IMR-90 (cell line): ENCODE measurements around the gene PRSS16. TPM values are rescaled to one million over a fixed set of nuclear protein-coding genes. Genes with fewer than 3 reads are reported as not detected.
A peak's percentile ranks its signal among the peaks of the same experiment; 100 is the strongest.

ENCODE experiments used
- ATAC-seq: fragments of 200-7000 bp; cut with Tn5 transposase; 2 replicates; pipeline ENCODE4 v1.9.1; 2020; ENCODE audit warnings: low read depth, mild to moderate bottlenecking, moderate library complexity
- BruUV-seq: library from RNA; stranded (reverse); fragments of 400-500 nt; replicated peaks from 2 replicates; lab custom pipeline; 2021; lab: Mats Ljungman, UMichigan
- CTCF ChIA-PET: fragments of 300-600 bp; formaldehyde crosslinking; extraction: SDS; loops from one replicate; lab custom pipeline; 2021; ENCODE audit warnings: antibody characterized with exemption; lab: Yijun Ruan, JAX
- POLR2A ChIA-PET: fragments of 300-600 bp; sonication (Branson Sonifier 250); formaldehyde crosslinking; loops from one replicate; lab custom pipeline; 2022; ENCODE audit warnings: antibody characterized with exemption; ENCODE audit not compliant: unreplicated experiment; lab: Charles Lee
- DNase-seq: peaks from one replicate; pipeline ENCODE4 v3.0.0; 2013
- H2AFZ ChIP-seq: replicated peaks from 2 replicates; pipeline ENCODE3; 2013; ENCODE audit warnings: low read length, mild to moderate bottlenecking; ENCODE audit not compliant: poor library complexity
- H2AK5ac ChIP-seq: 2 replicates; pipeline ENCODE4 v1.6.1; 2013; ENCODE audit warnings: low read depth, low read length, inconsistent platforms
- H2AK9ac ChIP-seq: replicated peaks from 2 replicates; pipeline ENCODE3; 2013; ENCODE audit warnings: mild to moderate bottlenecking, low read depth, low read length, moderate library complexity; ENCODE audit not compliant: poor library complexity
- H2BK120ac ChIP-seq: 2 replicates; pipeline ENCODE4 v1.6.1; 2013; ENCODE audit warnings: low read depth, low read length, inconsistent platforms
- H2BK15ac ChIP-seq: 3 replicates; pipeline ENCODE4 v1.6.1; 2013; ENCODE audit warnings: low read depth, low read length, inconsistent platforms
- H2BK20ac ChIP-seq: 2 replicates; pipeline ENCODE4 v1.6.1; 2013; ENCODE audit warnings: low read depth, mild to moderate bottlenecking, inconsistent platforms, low read length, moderate library complexity
- H2BK5ac ChIP-seq: 2 replicates; pipeline ENCODE4 v1.6.1; 2013; ENCODE audit warnings: mild to moderate bottlenecking, low read depth, low read length, inconsistent platforms; ENCODE audit not compliant: poor library complexity, severe bottlenecking
- H3K14ac ChIP-seq: replicated peaks from 2 replicates; pipeline ENCODE4 v1.6.1; 2013; ENCODE audit warnings: low read depth, low read length, inconsistent platforms
- H3K18ac ChIP-seq: 2 replicates; pipeline ENCODE4 v1.6.1; 2013; ENCODE audit warnings: low read depth, low read length, control low read depth
- H3K23ac ChIP-seq: 2 replicates; pipeline ENCODE4 v1.6.1; 2013; ENCODE audit warnings: low read depth, low read length, inconsistent platforms
- H3K27ac ChIP-seq: 2 replicates; pipeline ENCODE4 v1.5.1; 2013; ENCODE audit warnings: mild to moderate bottlenecking, control low read depth, low read length; ENCODE audit not compliant: insufficient read depth
- H3K27me3 ChIP-seq: 2 replicates; pipeline ENCODE4 v1.6.1; 2013; ENCODE audit warnings: low read length; ENCODE audit not compliant: control insufficient read depth, insufficient read depth
- H3K36me3 ChIP-seq: 2 replicates; pipeline ENCODE4 v1.6.1; 2013; ENCODE audit warnings: low read length, mixed read lengths; ENCODE audit not compliant: control insufficient read depth, insufficient read depth
- H3K4ac ChIP-seq: 2 replicates; pipeline ENCODE4 v1.6.1; 2013; ENCODE audit warnings: low read depth, low read length, inconsistent platforms
- H3K4me1 ChIP-seq: 2 replicates; pipeline ENCODE4 v1.6.1; 2013; ENCODE audit warnings: low read length, mixed read lengths; ENCODE audit not compliant: control insufficient read depth, insufficient read depth
- H3K4me2 ChIP-seq: 2 replicates; pipeline ENCODE4 v1.6.1; 2013; ENCODE audit warnings: low read depth, mild to moderate bottlenecking, control low read depth, low read length, moderate library complexity
- H3K4me3 ChIP-seq: 2 replicates; pipeline ENCODE4 v1.5.1; 2013; ENCODE audit warnings: low read depth, mild to moderate bottlenecking, control low read depth, low read length, moderate library complexity; ENCODE audit not compliant: insufficient read depth
- H3K56ac ChIP-seq: 2 replicates; pipeline ENCODE4 v1.6.1; 2013; ENCODE audit warnings: low read length, inconsistent platforms; ENCODE audit not compliant: insufficient read depth; ENCODE audit errors: extremely low read depth
- H3K79me1 ChIP-seq, 2 experiments: 2 replicates each; pipeline ENCODE4 v1.6.1; 2013; ENCODE audit warnings: low read length in 2 of 2, inconsistent platforms in 1 of 2, low read depth in 1 of 2
- H3K9ac ChIP-seq: 2 replicates; pipeline ENCODE4 v1.6.1; 2013; ENCODE audit warnings: low read depth, low read length, control low read depth
- H3K9me1 ChIP-seq: 2 replicates; pipeline ENCODE4 v1.6.1; 2013; ENCODE audit warnings: low read length, inconsistent platforms; ENCODE audit not compliant: insufficient read depth
- H3K9me3 ChIP-seq: 2 replicates; pipeline ENCODE4 v1.6.1; 2013; ENCODE audit warnings: low read length; ENCODE audit not compliant: control insufficient read depth, insufficient read depth
- H4K20me1 ChIP-seq: 2 replicates; pipeline ENCODE4 v1.6.1; 2013; ENCODE audit warnings: low read length, inconsistent platforms; ENCODE audit not compliant: insufficient read depth
- H4K5ac ChIP-seq: 2 replicates; pipeline ENCODE4 v1.6.1; 2013; ENCODE audit warnings: mild to moderate bottlenecking, low read depth, low read length, control low read depth
- H4K8ac ChIP-seq, 2 experiments: 2 replicates each; pipeline ENCODE4 v1.6.1; 2013; ENCODE audit warnings: low read depth in 2 of 2, low read length in 2 of 2, control low read depth in 1 of 2, inconsistent platforms in 1 of 2
- H4K91ac ChIP-seq: 2 replicates; pipeline ENCODE4 v1.6.1; 2013; ENCODE audit warnings: low read depth, low read length, inconsistent platforms; ENCODE audit not compliant: insufficient read depth
- BHLHE40 ChIP-seq: fragments of 150-350 bp; IDR thresholded peaks from 2 replicates; pipeline ENCODE4 v1.6.1; 2016; ENCODE audit warnings: mild to moderate bottlenecking, low read depth, low read length
- CEBPB ChIP-seq: IDR thresholded peaks from 2 replicates; pipeline ENCODE4 v1.6.1; 2012; ENCODE audit warnings: low read depth, low read length, improper control_type of control experiment
- CHD1 ChIP-seq: IDR thresholded peaks from 2 replicates; pipeline ENCODE4 v1.6.1; 2012; ENCODE audit warnings: low read depth, low read length, improper control_type of control experiment
- FOS ChIP-seq: fragments of 150-350 bp; IDR thresholded peaks from 2 replicates; pipeline ENCODE4 v1.6.1; 2016; ENCODE audit warnings: low read depth, low read length
- MAZ ChIP-seq: IDR thresholded peaks from 2 replicates; pipeline ENCODE4 v1.6.1; 2012; ENCODE audit warnings: low read depth, mild to moderate bottlenecking, low read length, improper control_type of control experiment, moderate library complexity, borderline replicate concordance
- SMC3 ChIP-seq: fragments of 150-350 bp; IDR thresholded peaks from 2 replicates; pipeline ENCODE4 v1.6.1; 2016; ENCODE audit warnings: low read depth, mild to moderate bottlenecking, antibody characterized with exemption, low read length, moderate library complexity
- WGBS, 2 experiments: methylation state at CpG; one replicate each; pipeline versions ENCODE4 v1.1.5 to v1.1.7; 2013; ENCODE audit warnings: missing lambda C conversion rate in 2 of 2; ENCODE audit not compliant: insufficient read length in 1 of 2; ENCODE audit errors: extremely low coverage in 2 of 2; 5-methylcytosine and 5-hydroxymethylcytosine counted together
- dilution Hi-C: fragments of 300-500 bp; cut with HindIII; formaldehyde crosslinking; loops from one replicate; pipeline ENCODE4 v1.14.3; 2018; ENCODE audit warnings: low sequenced_read_pairs; ENCODE audit not compliant: unreplicated experiment
- in situ Hi-C: fragments of 300-500 bp; cut with MboI; formaldehyde crosslinking; loops from 3 replicates; pipeline ENCODE4 v1.14.3; 2019; ENCODE audit warnings: low sequenced_read_pairs, inconsistent platforms, mixed read lengths
- intact Hi-C: fragments of 100-400 bp; cut with micrococcal nuclease; formaldehyde crosslinking; loops from 2 replicates; pipeline ENCODE4 v1.10.0; 2022
- polyA plus RNA-seq, 3 experiments: library from polyadenylated mRNA; depleted of rRNA; stranded (reverse); fragments of >200 nt; gene quantifications; 2 replicates each; pipeline ENCODE4 v1.2.3, GENCODE V29; 2012; ENCODE audit warnings: low replicate concordance in 1 of 3
- total RNA-seq: library from RNA; depleted of rRNA; stranded (reverse); fragments of >200 nt; gene quantifications from 2 replicates; pipeline ENCODE4 v1.2.3, GENCODE V29; 2012

The PRSS16 gene
- total and polyA plus RNA-seq, 2 of the 4 experiments (the other 2 are of a cell fraction) = 0.39 TPM; not detected in 1

GRCh38 chr6:27295301-27296079 is 48.0 kb downstream of the PRSS16 start:
- POLR2A ChIA-PET = no interaction called here
- Histone ChIP-seq H3K18ac (no peak overlapping the region), H2AK5ac (no peak overlapping the region), H3K4me2 (peak overlapping the region; percentile 96), H3K4ac (no peak overlapping the region), H2AK9ac (no peak overlapping the region), H3K4me1 (no peaks in the 10 kb centered on the region), H3K9me3 (no peaks in the 10 kb centered on the region), H4K20me1 (no peaks in the 10 kb centered on the region), H4K5ac (no peak overlapping the region), H2BK15ac (no peak overlapping the region), H4K8ac (no peak overlapping the region), H2BK5ac (no peak overlapping the region), H3K79me1 (no peaks in the 10 kb centered on the region), H3K4me3 (peak overlapping the region; percentile 48), H3K9me1 (no peaks in the 10 kb centered on the region), H3K14ac (no peak overlapping the region), H3K27ac (no peak overlapping the region), H3K36me3 (no peaks in the 10 kb centered on the region), H2AFZ (peak overlapping the region; percentile 92), H3K23ac (peak overlapping the region; percentile 11; the same call in 1 of the 2 replicates), H2BK20ac (no peak overlapping the region), H4K91ac (no peak overlapping the region), H3K56ac (no peak overlapping the region), H3K9ac (no peak overlapping the region; the same call in 1 of the 2 replicates), H3K27me3 (peaks cover 9% of the 10 kb centered on the region), H2BK120ac (no peak overlapping the region)
- DNase-seq = peak; percentile 85
- intact Hi-C loops (loop anchor here (1.0 to 10.0 kb wide), 5 partner anchors 58 to 599 kb away; partner anchors contain the start of gene ZNF184), in situ Hi-C loops (no loop called here), dilution Hi-C loops (no loop called here)
- peak; percentile 72 for ATAC-seq
- TF ChIP-seq MAZ = no peak
- no peak for TF ChIP-seq SMC3
- no peak for TF ChIP-seq CEBPB
- no peak for TF ChIP-seq CHD1
- TF ChIP-seq BHLHE40 = no peak
- peak; percentile 44; the same call in 1 of the 2 replicates for TF ChIP-seq FOS
- 3% methylated on average over 12 of the region's 20 CpGs; no CpG with 5 or more reads in 1 of the 2 experiments for WGBS, 2 experiments
- CTCF ChIA-PET = interaction anchor here (0.6 kb wide), 1 partner anchor 145 kb away, joined by 3 read pairs; no protein-coding TSS in a partner anchor
- BruUV-seq = no TSS peak
